GM18505 (cell line): Measurements from ENCODE around the gene KCNK15.

Source experiments
- ATAC-seq: cut with Tn5 transposase; IDR thresholded peaks from one replicate; pipeline ENCODE4 v1.9.1; 2021; ENCODE audit not compliant: unreplicated experiment
- POLR2A ChIP-seq: IDR thresholded peaks from 4 replicates; pipeline ENCODE4 v1.6.1; 2011; ENCODE audit warnings: borderline replicate concordance; ENCODE audit not compliant: insufficient read depth, insufficient read length; ENCODE audit errors: extremely low read depth

Gene KCNK15

GRCh38 chr20:44771172-44771535 lies 25.5 kb downstream of the KCNK15 start:
- ATAC-seq = no peak
- TF ChIP-seq POLR2A = no peak

- ATAC-seq = no peak
- no peak for TF ChIP-seq POLR2A
Measured at GRCh38 chr20:44772636-44773035, 27.0 kb downstream of the KCNK15 start.

- no peak for TF ChIP-seq POLR2A
- no peak for ATAC-seq
Measured at GRCh38 chr20:44773070-44773829, 27.6 kb downstream of the KCNK15 start.

GRCh38 chr20:44776980-44777379 lies 31.3 kb downstream of the KCNK15 start:
- TF ChIP-seq POLR2A = no peak
- ATAC-seq = no peak

- no peak for ATAC-seq
Measured at GRCh38 chr20:44780226-44780625, 34.6 kb downstream of the KCNK15 start.

GRCh38 chr20:44781118-44781517 lies 35.5 kb downstream of the KCNK15 start:
- no peak for TF ChIP-seq POLR2A
- no peak for ATAC-seq

More at GRCh38 chr20:44780226-44780625, 34.6 kb downstream of the KCNK15 start:
- no peak for TF ChIP-seq POLR2A

- no peak for ATAC-seq
Measured at GRCh38 chr20:44781791-44782190, 36.1 kb downstream of the KCNK15 start.

GRCh38 chr20:44784688-44785087 lies 39.0 kb downstream of the KCNK15 start:
- no peak for ATAC-seq
- TF ChIP-seq POLR2A = no peak

More at GRCh38 chr20:44781791-44782190, 36.1 kb downstream of the KCNK15 start:
- TF ChIP-seq POLR2A = no peak

- no peak for ATAC-seq
- TF ChIP-seq POLR2A = no peak
Measured at GRCh38 chr20:44785768-44786167, 40.1 kb downstream of the KCNK15 start.

- ATAC-seq = no peak
Measured at GRCh38 chr20:44787299-44787698, 41.6 kb downstream of the KCNK15 start.

GRCh38 chr20:44788706-44789456 lies 43.2 kb downstream of the KCNK15 start:
- ATAC-seq = no peak
- TF ChIP-seq POLR2A = no peak

More at GRCh38 chr20:44787299-44787698, 41.6 kb downstream of the KCNK15 start:
- no peak for TF ChIP-seq POLR2A

- TF ChIP-seq POLR2A = no peak
- ATAC-seq = no peak
Measured at GRCh38 chr20:44790638-44791393, 45.2 kb downstream of the KCNK15 start.

GRCh38 chr20:44792796-44793195 lies 47.1 kb downstream of the KCNK15 start:
- no peak for ATAC-seq
- no peak for TF ChIP-seq POLR2A
